Measurements from ENCODE around the gene BTG4. TPM values are rescaled to one million over a fixed set of nuclear protein-coding genes. Genes with fewer than 3 reads are reported as not detected.

The BTG4 gene
- total and polyA plus RNA-seq, 2 of the 8 experiments (the other 6 are each of a cell fraction or from before 2014, with no cell fraction given) = 0.06 TPM; not detected in 1

GRCh38 chr11:111457731-111458368, 54.3 kb downstream of the BTG4 start:
- no peak for FAIRE-seq
- WGBS, 2 experiments (ENCODE audit: extremely low coverage in 1 of 2, insufficient coverage in 1 of 2, insufficient read length in 1 of 2, insufficient replicate concordance in 2 of 2, low coverage in 1 of 2, low lambda C conversion rate in 2 of 2, missing lambda C conversion rate in 1 of 2) = 89% methylated on average over 9 of the region's 9 CpGs; no CpG with 5 or more reads in 1 of the 2 experiments

More at GRCh38 chr11:111457731-111458368, 54.3 kb downstream of the BTG4 start:
- Histone ChIP-seq H3K14ac (ENCODE audit: insufficient read length) (no peak overlapping the region), H3K36me3 (ENCODE audit: control insufficient read depth in 2 of 4, insufficient read depth in 4 of 4, low read length in 3 of 4) (no peaks in the 10 kb centered on the region), H3K79me2 (ENCODE audit: control insufficient read depth in 1 of 2, insufficient read depth in 2 of 2, low read length in 2 of 2) (no peaks in the 10 kb centered on the region), H2AK5ac (ENCODE audit: low read depth, low read length) (no peak overlapping the region), H2BK120ac (replicated peaks; ENCODE audit: low read depth, low read length) (no peak overlapping the region), H3K23ac (ENCODE audit: insufficient read length) (no peak overlapping the region), H3K23me2 (ENCODE audit: low read depth, low read length) (peaks cover 3% of the 10 kb centered on the region; the same call in 1 of the 2 replicates), H2BK5ac (ENCODE audit: low read depth, low read length) (no peak overlapping the region), H3K4me1 (replicated peaks in 1 of 4; ENCODE audit: control insufficient read depth in 3 of 4, insufficient read depth in 4 of 4, low read length in 3 of 4) (peaks cover 0 to 7% (median 4%) of the 10 kb centered on the region in 4 experiments; a peak in 3 of 7 replicates), H4K20me1 (replicated peaks in 1 of 2; ENCODE audit: control insufficient read depth in 1 of 2, insufficient read depth in 2 of 2, low read length in 2 of 2) (no peaks in the 10 kb centered on the region), H2AFZ (ENCODE audit: low read length) (no peak overlapping the region), H3K4me2 (ENCODE audit: insufficient read depth in 1 of 2, low read depth in 2 of 2, low read length in 2 of 2) (no peak overlapping the region), H3K18ac (ENCODE audit: extremely low read depth, low read length) (no peak overlapping the region), H3K9me3 (ENCODE audit: insufficient read depth in 2 of 2, low read depth in 1 of 2, low read length in 1 of 2) (no peaks in the 10 kb centered on the region), H3K27me3 (replicated peaks in 1 of 4; ENCODE audit: control insufficient read depth in 3 of 4, extremely low read depth in 1 of 4, insufficient read depth in 3 of 4, low read length in 3 of 4) (no peaks in the 10 kb centered on the region; a peak in 1 of 7 replicates), H3K79me1 (ENCODE audit: low read depth, low read length) (no peaks in the 10 kb centered on the region), H2BK12ac (ENCODE audit: low read depth, low read length) (no peak overlapping the region), H3K27ac (ENCODE audit: low read depth, low read length) (no peak overlapping the region), H2BK20ac (ENCODE audit: low read length) (no peak overlapping the region), H4K91ac (replicated peaks; ENCODE audit: insufficient read length, low read length) (no peak overlapping the region), H3K4ac (replicated peaks; ENCODE audit: insufficient read length, low read depth, low read length) (no peak overlapping the region), H2BK15ac (ENCODE audit: low read length) (no peak overlapping the region), H4K8ac (ENCODE audit: extremely low read depth, insufficient read depth, low read length) (no peak overlapping the region; the same call in none of the 2 replicates), H3K56ac (replicated peaks; ENCODE audit: insufficient read length, low read depth, low read length) (no peak overlapping the region), H3K9ac (replicated peaks in 1 of 4; ENCODE audit: extremely low read depth in 1 of 4, low read depth in 3 of 4, low read length in 3 of 4) (no peak overlapping the region), H3K4me3 (ENCODE audit: extremely low read depth in 1 of 4, insufficient read depth in 2 of 4, low read depth in 3 of 4, low read length in 4 of 4) (no peak overlapping the region), H4K5ac (ENCODE audit: insufficient read length, low read depth, low read length) (no peak overlapping the region)
- ChIA-PET CTCF (ENCODE audit: partially characterized antibody) (interaction anchor here (0.7 to 4.5 kb wide), 6 partner anchors 12 to 109 kb away, joined by 3 to 28 read pairs (median 5); partner anchors contain the start of gene BTG4), POLR2A (ENCODE audit: partially characterized antibody) (no interaction called here)
- no peak for TF ChIP-seq TAF7 (optimal IDR thresholded peaks at IDR 0.05; ENCODE audit: borderline replicate concordance, low read depth, low read length)
- no peak for TF ChIP-seq TAF1 (IDR thresholded peaks at IDR 0.05; ENCODE audit: low read depth, low read length)
- no peak for TF ChIP-seq KDM1A (IDR thresholded peaks at IDR 0.05; ENCODE audit: borderline replicate concordance, low read length)
- no peak for TF ChIP-seq PHF8 (conservative IDR thresholded peaks at IDR 0.05; ENCODE audit: low read depth, low read length)
- TF ChIP-seq POU5F1 (IDR thresholded peaks at IDR 0.05; ENCODE audit: low read depth, low read length) = no peak
- TF ChIP-seq TBP (IDR thresholded peaks at IDR 0.05; ENCODE audit: low read depth, low read length) = no peak
- TF ChIP-seq TEAD4 (IDR thresholded peaks at IDR 0.05; ENCODE audit: low read depth, low read length) = no peak
- no peak for TF ChIP-seq RNF2 (IDR thresholded peaks at IDR 0.05; ENCODE audit: borderline replicate concordance, low read depth, low read length, missing control alignments, poor library complexity, severe bottlenecking)
- no peak for TF ChIP-seq CBX5 (IDR thresholded peaks at IDR 0.05; ENCODE audit: low read depth, low read length)
- no peak for DNase-seq (ENCODE audit: low read depth in 1 of 2, low spot score in 2 of 2)

All from H1 (cell line).